ENCODE data around the gene FURIN.
"Not testable (repeated sequence)": the region's sequence is repeated elsewhere in the genome, so short reads cannot be mapped to it uniquely, and the experiment has no call there.

Gene FURIN

DNA sequence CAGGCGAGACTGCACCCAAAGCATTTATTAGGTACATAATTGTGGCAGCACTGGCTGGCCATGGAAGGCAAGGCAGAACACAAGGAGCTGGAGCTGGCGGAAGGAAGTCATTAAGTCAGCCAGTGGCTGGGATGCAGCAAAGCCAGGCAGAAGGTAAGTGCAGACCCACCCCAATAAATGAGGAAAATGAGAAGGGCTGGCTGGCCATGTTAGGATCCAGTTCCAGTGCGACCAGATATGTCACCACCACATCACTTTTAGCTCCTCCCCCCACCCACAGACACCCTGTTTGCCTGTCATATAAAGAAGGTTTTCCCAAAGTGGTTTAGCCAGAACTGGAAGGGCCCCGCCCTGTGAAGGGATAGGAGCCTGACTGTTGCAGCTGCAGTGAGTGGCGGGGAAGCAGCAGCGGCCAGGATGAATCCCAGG lies at the start of gene FURIN:
Gene FURIN, plus strand, starts transcription at position 328 of the 429 bp plus-strand sequence. CDS start 7,153 bp downstream, outside the sequence.
- DNase-seq: no peak

DNA sequence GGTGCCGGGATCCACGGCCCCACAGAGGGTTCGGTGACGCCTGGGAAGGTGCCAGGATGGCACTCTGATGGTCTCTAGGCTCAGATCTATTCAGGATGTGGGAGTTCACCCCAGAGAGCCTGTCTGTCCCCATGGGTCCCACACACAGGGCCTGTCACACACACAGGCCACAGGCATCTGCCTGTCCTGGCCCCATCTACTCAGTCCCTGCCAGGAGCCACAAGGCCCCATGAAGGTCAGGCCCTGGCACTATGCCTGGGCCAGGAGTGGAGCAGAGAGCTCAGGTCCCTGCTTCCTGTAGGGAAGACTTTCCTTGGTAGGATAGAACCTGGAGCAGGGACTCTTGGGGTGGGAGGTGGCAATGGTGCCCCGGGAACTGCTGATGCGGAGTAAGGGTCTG lies 49.0 kb upstream of the FURIN start:
- no peak for DNase-seq

DNA sequence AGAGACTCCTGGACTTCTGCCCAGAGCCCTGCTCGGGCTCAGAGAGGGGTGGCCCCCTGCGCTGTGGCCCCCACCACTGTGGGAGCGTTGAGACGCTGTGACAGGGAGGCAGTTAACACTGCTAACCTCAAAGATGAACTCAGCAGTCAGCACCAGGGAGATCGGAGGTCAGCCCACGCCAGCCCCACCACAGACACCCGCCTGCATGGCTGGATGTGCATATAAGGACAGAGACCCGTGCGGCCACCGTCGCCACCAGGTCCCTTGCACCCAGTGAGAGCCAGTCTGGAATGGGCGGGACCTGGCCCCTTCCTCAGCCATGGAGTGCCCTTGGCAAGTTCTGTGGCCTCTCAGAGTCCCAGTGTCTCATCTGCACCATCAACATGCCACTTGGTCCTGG lies 48.5 kb upstream of the FURIN start:
- no peak for DNase-seq

DNA sequence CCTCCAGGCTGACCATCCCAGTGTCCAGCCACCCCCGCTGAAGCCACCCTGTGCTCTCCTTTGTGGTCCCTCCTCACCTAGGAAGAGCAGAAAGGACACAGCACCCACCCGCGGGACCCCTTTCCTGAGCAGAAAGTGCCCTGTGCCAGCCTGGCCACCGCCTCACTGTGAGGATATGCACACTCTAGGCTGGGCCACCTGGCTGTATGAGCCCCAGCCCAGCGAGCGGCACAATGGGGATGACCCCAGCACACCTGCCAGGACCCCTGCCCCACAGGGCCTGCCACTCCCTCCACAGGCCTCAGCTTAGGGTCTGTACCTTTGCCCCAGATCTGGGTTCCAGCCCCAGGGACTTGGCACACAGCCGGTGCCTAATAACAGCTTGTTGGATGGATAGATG lies 47.9 kb upstream of the FURIN start:
- no peak for DNase-seq

DNA sequence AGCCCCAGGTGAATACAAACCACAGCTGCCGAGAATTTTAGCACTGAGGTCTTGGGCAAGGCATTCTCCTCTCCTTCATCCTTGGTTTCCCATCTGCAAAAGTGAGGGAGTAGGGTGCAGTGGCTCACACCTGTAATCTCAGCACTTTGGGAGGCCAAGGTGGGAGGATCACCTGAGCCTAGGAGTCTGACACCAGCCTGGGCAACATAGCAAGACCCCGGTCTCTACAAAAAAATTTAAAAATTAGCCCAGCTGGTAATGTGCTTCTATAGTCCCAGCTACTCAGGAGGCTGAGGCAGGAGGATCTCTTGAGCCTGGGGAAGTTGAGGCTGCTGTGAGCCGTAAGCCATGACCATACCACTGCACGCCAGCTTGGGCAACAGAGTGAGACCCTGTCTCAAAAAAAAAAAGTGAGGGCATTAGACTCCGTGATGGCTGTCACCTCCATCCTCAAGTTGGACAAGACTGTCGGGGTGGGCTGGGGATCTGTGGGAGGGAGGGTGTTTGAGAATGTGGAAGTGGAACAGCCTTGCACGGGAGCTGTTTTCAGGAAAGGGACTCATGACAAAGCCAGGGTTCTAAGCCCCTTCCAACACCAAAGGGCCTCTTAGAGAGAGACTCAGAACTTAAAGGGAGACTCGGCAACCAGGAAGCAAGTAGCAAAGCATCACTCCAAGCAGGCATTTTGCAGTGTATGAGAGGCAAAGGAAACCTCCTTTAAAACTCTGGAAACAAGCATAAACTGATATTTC lies 46.0 kb upstream of the FURIN start:
- no peak for DNase-seq

DNA sequence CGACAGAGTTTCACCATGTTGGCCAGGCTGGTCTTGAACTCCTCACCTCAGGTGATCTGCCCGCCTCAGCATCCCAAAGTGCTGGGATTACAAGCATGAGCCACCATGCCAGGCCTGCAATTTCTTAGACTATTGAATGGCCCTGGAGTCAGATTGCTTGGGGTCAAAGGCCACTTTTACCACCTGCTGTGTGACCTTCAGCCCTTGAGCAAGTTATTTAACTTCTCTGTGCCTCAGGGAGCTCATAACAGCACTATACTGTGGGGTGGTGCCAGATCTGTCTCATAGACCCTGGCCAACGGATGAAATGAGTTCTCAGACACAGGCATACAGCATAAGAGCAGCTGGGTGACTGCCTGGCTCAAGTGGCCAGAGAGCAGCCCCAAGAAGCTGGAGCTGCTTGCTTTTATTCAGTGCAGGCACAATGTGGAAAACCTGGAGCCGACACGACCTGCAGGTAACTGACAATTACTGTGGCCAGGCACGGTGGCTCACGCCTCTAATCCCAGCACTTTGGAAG lies 44.9 kb upstream of the FURIN start:
- no peak for DNase-seq

DNA sequence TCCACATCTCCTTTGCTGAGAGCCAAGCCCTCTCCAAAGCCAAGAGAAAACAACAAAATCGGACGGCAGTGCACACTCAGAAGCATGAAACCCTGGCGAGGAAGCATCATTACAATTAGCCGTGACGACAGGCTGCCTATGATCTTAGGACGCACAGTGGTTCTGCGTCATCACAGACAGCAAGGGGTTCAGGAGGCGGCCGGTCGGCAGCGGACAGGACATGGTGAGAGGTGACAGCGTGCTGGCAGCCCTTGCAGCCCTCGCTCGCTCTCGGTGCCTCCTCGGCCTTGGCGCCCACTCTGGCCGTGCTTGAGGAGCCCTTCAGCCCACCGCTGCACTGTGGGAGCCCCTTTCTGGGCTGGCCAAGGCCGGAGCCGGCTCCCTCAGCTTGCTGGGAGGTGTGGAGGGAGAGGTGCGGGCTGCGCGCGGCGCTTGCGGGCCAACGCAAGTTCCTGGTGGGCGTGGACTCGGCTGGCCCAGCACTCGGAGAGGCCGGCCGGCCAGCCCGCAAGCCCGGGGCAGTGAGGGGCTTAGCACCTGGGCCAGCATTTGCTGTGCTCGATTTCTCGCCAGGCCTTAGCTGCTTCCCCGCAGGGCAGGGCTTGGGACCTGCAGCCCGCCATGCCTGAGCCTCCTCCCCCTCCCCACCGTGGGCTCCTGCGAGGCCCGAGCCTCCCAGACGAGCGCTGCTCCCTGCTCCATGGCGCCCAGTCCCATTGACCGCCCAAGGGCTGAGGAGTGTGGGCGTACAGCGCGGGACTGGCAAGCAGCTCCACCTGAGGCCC lies 43.1 kb upstream of the FURIN start:
- not testable (repeated sequence) for DNase-seq

DNA sequence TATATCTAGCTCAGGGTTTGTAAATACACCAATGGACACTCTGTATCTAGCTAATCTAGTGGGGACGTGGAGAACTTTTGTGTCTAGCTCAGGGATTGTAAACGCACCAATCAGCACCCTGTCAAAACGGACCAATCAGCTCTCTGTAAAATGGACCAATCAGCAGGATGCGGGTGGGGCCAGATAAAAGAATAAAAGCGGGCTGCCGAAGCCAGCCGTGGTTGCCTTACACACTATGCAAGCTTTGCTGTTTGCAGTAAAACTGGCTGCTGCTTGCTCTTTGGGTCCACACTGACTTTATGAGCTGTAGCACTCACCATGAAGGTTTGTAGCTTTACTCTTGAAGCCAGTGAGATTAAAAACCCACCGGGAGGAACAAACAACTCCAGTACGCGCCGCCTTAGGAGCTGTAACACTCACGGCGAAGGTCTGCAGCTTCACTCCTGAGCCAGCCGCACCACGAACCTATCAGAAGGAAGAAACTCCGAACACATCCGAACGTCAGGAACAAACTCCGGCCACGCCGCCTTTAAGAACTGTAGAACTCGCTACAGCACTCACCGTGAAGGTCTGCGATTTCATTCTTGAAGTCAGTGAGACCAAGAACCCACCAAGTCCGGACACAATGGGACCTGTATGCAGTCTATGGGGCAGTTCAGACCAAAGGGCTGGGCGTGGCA lies 42.0 kb upstream of the FURIN start:
- not testable (repeated sequence) for DNase-seq

DNA sequence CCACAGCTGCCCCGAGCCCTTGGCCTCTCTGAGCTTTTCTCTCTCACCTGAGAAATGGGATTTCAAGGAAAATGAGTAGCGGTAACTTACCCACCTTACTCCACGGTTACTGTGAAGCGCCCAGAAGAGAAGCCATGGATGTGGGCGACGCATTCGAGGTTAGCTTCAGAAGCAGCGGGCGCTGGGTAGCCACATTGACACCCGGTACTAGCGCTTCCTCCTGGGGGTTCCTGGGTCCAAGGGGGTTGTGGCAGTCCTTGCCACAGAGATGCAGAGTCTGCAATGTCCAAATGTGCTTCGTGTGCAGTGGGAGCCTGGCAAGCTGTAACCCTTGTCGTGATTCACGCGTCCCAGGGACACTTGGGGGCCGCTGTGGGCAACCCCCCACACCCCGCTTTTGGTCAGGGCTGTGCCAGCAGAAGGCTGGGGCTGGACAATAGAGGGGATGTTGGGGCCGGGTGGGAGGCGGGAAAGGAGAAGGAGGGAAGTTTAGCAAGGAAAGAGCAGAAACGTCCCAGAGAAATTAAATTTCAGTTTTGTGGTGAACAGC lies 41.4 kb upstream of the FURIN start:
- DNase-seq: no peak

DNA sequence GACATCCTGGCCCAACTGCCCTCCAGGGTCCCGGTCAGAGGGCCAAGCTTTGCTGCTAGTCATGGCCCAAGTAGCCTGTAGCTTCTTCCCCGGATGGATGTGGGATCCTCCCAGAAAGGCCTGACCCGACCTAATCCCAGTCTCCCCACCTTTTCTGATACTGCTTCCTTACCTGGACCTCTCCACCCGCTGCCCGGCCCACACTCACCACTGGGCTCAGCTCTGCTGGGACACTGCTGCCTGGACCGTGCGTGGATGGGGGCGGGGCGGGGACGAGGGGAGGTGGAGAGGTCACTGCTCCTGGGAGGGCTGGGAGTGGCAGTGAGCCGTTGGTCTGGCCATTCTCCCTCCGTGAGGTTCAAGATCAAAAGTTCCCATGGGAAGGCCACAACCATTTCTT lies 40.3 kb upstream of the FURIN start:
- DNase-seq: no peak

DNA sequence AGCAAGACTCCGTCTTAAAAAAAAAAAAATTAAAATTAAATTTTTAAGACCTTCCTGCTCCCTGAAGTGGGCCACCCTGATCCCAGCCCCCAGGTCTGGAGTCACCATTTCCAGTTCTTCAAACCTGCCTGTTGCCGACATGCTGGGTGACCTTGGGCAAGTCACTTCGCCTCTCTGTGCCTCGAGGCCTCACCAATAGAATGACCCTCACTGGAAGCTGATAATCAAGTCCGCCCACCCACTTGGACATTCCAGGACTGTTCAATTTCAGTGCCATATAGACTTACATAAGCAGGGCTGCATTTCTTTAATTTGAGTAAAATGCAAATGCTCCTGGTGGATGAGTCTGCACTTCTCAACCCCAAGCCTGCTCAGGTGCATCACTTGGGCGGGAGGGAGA lies 39.3 kb upstream of the FURIN start:
- DNase-seq: no peak

DNA sequence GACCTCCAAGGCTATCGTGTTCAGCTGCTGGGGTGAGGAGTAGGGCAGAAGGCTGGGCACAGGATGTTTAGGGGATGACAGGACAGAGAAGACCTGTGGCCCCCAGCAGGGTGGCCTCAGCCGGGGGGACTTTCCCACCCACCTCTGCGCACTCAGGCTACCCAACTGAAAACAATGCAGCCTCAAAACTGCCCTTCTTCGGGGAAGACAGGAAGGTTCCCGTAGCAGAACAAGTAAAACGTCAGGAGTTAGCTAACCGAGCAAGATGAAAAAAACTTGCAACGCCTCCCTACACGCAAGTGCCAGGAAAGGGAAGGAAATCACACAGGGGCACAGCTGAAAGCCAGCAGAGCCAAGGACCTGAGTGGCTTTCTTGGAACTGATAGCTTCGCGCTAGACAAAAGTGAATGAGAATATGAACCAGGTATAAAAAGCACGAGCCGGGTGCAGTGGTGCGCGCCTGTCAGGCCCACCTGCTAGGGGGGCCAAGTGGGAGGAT lies 38.4 kb upstream of the FURIN start:
- no peak for DNase-seq

DNA sequence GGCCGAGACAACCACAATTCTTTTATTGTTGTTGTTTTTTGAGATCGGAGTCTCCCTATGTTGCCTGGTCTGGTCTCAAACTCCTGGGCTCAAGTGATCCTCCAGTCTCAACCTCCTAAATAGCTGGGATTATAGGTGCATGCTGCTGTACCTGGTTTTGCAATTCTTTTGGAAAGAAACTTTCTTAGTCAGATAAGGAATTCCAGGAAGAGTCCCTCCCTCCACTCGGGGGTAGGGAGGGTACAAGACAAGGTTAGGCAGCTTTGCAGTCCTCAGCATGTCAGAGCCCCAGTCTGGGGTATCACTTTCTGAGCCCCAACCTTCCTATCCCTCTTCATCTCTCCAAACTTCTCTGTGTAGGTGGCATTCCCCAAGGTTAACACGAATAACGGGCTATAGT lies 33.8 kb upstream of the FURIN start:
- DNase-seq: no peak

DNA sequence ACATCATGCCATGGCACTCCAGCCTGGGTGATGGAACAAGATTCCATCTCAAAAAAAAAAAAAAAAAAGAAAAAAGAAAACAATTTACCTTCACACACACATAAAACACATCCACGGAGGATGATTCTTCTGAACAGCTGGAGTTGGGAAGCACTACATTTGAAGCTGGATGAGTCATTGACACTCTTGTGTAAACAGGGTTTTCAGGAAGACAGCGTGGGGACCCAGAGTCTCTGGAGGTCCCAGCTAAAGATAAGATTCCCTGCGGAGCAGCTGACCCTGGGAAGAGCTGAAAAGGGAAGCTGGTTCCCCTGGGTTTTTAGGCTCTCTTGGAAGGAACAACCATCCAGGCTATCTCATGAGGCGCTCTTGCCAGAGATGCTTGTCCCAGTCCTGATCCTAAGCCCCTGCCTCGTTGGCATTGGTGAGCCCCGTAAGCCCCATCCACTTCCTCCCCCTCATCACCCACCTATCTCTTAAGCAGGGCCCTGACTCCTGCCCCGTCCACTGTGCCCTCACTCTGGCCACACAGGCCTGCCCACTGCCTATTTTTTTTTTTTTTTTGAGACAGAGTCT lies 32.0 kb upstream of the FURIN start:
- no peak for DNase-seq

DNA sequence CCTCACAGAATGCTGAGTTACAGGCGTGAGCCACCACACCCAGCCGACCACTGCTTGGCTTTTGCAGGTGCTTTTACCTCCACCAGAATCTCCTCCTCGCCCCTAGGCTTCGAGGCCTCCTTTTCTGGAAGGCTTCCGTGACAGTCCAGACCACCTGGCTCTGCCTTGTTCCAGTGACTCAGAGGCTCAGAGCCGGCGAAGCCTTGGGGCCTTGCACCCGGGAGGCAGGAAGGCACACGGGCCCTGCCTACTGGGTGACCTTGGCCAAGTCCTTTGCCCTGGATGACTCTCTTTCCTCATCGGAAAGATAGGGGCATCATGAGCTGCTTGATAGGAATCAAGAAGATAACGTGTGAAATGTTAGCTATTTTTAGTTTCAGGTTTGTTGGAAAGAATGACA lies 31.3 kb upstream of the FURIN start:
- no peak for DNase-seq

DNA sequence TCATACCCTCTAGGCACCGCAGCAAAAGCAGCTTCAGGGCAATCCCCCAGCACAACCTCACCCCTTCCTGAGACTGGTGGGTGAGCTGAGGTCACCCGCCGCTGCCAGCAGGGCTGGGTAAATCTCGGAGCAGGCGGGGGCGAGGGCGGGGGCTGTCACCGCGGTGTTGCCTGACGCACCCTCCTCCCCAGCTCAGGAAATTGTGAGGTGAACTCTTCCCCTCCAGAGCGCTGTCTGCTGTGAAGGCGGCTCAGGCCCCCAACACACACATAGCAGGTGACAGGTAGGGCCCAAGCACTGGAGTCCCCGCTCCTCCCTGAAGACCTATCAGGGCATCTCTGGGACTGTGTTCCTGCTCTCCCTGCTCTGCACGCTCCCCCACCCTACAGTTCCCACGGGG lies 30.2 kb upstream of the FURIN start:
- DNase-seq: no peak

DNA sequence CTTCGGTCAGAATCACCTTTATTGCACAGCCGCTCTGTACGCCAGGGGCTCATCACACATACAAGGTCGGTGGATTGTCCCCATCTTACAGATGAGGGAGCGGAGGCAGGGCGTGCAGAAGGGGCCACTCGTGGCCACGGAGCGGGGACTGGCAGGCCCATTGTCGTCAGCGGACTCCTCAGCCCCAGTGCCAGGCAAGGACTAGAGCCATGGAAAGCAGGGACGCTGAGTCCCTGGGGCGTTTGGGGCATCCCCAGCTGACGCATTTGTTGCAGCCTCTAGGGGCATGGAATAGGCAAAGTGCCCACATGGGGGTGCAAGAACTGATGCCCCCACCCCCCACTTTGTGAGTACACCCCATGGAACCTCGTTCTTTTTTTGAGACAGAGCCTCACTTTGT lies 29.8 kb upstream of the FURIN start:
- no peak for DNase-seq

DNA sequence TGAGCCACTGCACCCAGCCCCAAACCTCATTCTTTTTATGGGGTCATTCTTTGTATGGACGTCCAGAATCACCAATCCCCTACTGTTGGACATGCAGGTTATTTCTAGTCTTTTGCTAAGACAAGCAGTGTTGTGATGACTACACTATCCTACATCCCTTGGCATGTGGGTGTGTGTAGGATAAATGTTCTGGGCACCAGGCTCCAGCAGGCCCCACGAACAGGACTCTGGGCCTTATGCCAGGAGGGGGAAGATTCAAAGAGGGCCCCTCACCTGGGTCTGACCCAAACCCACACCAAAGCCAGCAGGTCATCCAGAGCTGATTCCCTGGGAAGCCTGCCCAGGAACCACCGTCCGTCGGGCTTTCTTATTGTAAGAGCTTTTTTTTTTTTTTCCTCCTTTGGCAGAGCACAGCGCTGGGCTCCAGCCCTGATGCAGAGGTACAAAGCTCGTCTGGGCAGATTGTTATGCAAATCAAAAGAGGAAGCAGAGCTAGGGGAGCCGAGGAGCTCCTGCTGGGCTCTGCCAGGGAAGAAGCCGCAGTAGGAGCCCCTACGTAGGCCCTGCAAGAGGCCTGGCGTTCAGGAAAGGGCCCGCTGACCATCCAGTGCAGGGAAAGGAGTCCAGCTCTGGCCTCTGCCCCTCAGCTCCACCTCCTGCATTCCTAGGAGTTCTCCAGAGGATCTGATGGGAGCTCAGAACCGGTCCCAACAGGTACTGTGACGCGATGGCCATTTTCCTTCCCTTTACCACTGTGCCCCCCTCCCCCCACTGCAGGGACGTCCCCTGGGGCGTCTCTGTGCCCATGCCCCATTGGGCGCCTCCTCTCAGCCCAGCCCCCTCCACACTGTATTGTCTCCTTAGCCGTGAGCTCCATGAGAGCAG lies 29.0 kb upstream of the FURIN start:
- peak; percentile 4 to 21 for DNase-seq

DNA sequence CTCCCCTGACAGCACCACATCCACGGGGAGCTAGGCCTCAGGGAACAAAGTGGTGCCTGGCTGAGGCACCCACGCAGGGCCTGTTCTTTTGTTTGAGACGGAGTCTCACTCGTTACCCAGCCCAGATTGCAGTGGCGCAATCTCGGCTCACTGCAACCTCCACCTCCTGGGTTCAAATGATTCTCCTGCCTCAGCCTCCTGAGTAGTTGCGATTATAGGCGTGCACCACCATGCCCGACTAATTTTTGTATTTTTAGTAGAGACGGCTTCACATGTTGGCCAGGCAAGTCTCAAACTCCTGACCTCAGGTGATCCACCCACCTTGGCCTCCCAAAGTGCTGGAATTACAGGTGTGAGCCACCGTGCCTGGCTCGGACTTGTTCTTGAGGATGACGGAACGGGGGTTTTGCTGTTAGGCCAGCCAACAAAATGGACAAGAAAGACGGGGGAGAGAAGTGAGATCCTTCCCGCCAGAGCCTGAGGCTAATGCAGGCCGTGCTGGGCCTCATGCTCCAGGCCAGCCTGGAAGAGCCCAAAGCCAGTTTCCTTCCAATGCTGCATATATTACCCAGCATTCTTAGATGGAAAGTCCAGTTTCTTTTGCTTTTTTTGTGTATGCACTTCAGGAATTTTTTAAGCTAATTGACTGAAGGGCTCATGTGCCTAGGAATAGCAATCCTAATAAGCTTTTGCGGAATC lies 28.1 kb upstream of the FURIN start:
- DNase-seq: no peak

DNA sequence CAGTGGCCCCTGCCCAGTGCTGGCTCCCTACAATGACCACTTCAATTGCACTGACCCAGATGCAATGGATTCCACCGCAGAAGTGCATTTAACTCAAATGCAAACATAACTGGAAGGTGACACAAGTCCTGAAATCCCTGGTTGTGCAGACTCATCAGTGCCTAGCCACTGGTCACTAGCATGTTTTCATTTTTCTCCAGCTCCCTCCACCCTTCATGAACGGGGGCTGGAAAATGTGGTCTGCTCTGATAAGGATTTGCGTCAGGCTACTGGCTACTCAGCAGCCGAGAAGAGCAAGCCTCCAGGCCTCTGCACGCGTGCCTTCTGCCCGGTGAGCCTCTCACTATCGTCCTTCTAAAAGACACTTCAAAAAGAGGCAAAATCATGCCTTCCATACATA lies 27.4 kb upstream of the FURIN start:
- DNase-seq: no peak

DNA sequence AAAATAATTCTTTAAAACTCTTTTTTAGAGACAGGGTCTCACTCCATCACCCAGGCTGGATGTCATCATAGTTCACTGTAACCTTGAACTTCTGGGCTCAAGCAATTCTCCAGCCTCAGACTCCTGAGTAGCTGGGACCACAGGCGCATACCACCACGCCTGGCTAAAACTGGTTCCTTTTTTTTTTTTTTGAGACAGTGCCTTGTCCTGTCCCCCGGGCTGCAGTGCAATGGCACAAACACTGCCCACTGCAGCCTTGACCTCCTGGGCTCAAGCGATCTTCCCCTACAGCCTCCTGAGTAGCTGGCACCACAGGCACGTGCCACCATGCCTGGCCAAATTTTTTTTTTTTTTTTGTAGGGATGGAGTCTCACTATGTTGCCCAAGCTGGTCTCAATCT lies 23.7 kb upstream of the FURIN start:
- no peak for DNase-seq
